OCI-LY7 (cell line): ENCODE measurements around the gene FOXA1. TPM values are rescaled to one million over a fixed set of nuclear protein-coding genes. Genes with fewer than 3 reads are reported as not detected.

ENCODE experiments used
- BruUV-seq: library from RNA; stranded (reverse); fragments of 400-500 nt; replicated peaks from 2 replicates; lab custom pipeline; 2021; lab: Mats Ljungman, UMichigan
- CTCF ChIA-PET: fragments of 300-600 bp; sonication (Branson Sonifier 250); formaldehyde crosslinking; loops from one replicate; lab custom pipeline; 2022; ENCODE audit warnings: antibody characterized with exemption; ENCODE audit not compliant: unreplicated experiment; lab: Charles Lee
- POLR2A ChIA-PET: fragments of 300-600 bp; sonication (Branson Sonifier 250); formaldehyde crosslinking; loops from one replicate; lab custom pipeline; 2022; ENCODE audit warnings: antibody characterized with exemption; lab: Charles Lee
- DNase-seq: peaks from one replicate; pipeline ENCODE4 v3.0.0-alpha.2; 2015; ENCODE audit warnings: low spot score
- H2AFZ ChIP-seq: fragments of 200-600 bp; sonication (generic), shearing (Covaris generic); 2 replicates; pipeline ENCODE4 v1.6.1; 2014; ENCODE audit warnings: mild to moderate bottlenecking, antibody characterized with exemption, low read length, moderate library complexity
- H3K27ac ChIP-seq: fragments of 200-600 bp; sonication (generic); 2 replicates; pipeline ENCODE4 v1.5.1; 2014; ENCODE audit warnings: mixed run types, low read depth, mild to moderate bottlenecking, moderate library complexity, low read length, inconsistent platforms; ENCODE audit not compliant: poor library complexity, severe bottlenecking
- H3K36me3 ChIP-seq: fragments of 200-600 bp; sonication (generic); 2 replicates; pipeline ENCODE4 v1.6.1; 2014; ENCODE audit warnings: mild to moderate bottlenecking, antibody characterized with exemption, low read length, moderate library complexity, mixed read lengths; ENCODE audit not compliant: insufficient read depth
- H3K4me1 ChIP-seq: fragments of 200-600 bp; sonication (generic); 2 replicates; pipeline ENCODE4 v1.5.1; 2014; ENCODE audit warnings: mild to moderate bottlenecking, low read length; ENCODE audit not compliant: insufficient read depth, poor library complexity, severe bottlenecking
- H3K4me2 ChIP-seq: fragments of 200-600 bp; sonication (generic); 2 replicates; pipeline ENCODE4 v1.6.1; 2014; ENCODE audit warnings: mild to moderate bottlenecking, low read length
- H3K4me3 ChIP-seq: fragments of 200-600 bp; sonication (generic); 2 replicates; pipeline ENCODE4 v1.5.1; 2014; ENCODE audit warnings: mild to moderate bottlenecking, low read depth, low read length; ENCODE audit not compliant: poor library complexity, severe bottlenecking
- H3K79me2 ChIP-seq: fragments of 200-600 bp; sonication (generic); 2 replicates; pipeline ENCODE4 v1.6.1; 2016; ENCODE audit warnings: low read depth, mild to moderate bottlenecking, low read length, moderate library complexity, mixed read lengths; ENCODE audit not compliant: insufficient read depth
- H3K9me2 ChIP-seq: fragments of 200-600 bp; sonication (generic); 2 replicates; pipeline ENCODE4 v1.6.1; 2016; ENCODE audit warnings: mild to moderate bottlenecking, low read length, mixed read lengths; ENCODE audit not compliant: insufficient read depth
- H3K9me3 ChIP-seq: fragments of 200-600 bp; sonication (generic); 2 replicates; pipeline ENCODE4 v1.6.1; 2014; ENCODE audit warnings: mild to moderate bottlenecking, mixed run types, low read length, mixed read lengths
- H4K20me1 ChIP-seq: fragments of 200-600 bp; sonication (generic); 2 replicates; pipeline ENCODE4 v1.6.1; 2014; ENCODE audit warnings: mild to moderate bottlenecking, antibody characterized with exemption, low read length, moderate library complexity, mixed read lengths; ENCODE audit not compliant: insufficient read depth
- CTCF ChIP-seq: fragments of 200-600 bp; sonication (generic); conservative IDR thresholded peaks from 2 replicates; pipeline ENCODE4 v1.5.1; 2014; ENCODE audit warnings: mild to moderate bottlenecking, antibody characterized with exemption, low read length, moderate library complexity, mixed read lengths
- EZH2phosphoT487 ChIP-seq: fragments of 200-600 bp; sonication (generic); IDR thresholded peaks from 2 replicates; pipeline ENCODE4 v1.6.1; 2018; ENCODE audit warnings: low read depth, borderline replicate concordance, mild to moderate bottlenecking, mixed run types, antibody characterized with exemption, low read length, moderate library complexity, mixed read lengths
- intact Hi-C: fragments of 100-400 bp; cut with micrococcal nuclease; formaldehyde crosslinking; loops from one replicate; pipeline ENCODE4 v1.10.0; 2022; ENCODE audit not compliant: unreplicated experiment
- total RNA-seq, 2 experiments: library from RNA; depleted of rRNA in 1 of 2; stranded (reverse); fragments of >200 nt in 1 of 2; shearing (Covaris generic) in 1 of 2; gene quantifications; 2 replicates each; pipeline ENCODE4 v1.2.3, GENCODE V29; 2014 to 2022

The FOXA1 gene
- total RNA-seq, 2 experiments from 2014 or later: not detected

- intact Hi-C loops: no loop called here
- H3K36me3 ChIP-seq: no peaks in the 10 kb centered on the region
- no peaks in the 10 kb centered on the region for H3K9me3 ChIP-seq
- no peak overlapping the region for H3K27ac ChIP-seq
- TF ChIP-seq EZH2phosphoT487 (no peak), CTCF (no peak)
- H3K9me2 ChIP-seq: no peaks in the 10 kb centered on the region
- CTCF ChIA-PET: interaction anchor here (0.6 kb wide), 1 partner anchor 591 kb away, joined by 3 read pairs; no protein-coding TSS in a partner anchor
- H3K4me2 ChIP-seq: no peak overlapping the region
- no peak overlapping the region for H3K4me3 ChIP-seq
- no peaks in the 10 kb centered on the region for H4K20me1 ChIP-seq
- no peak overlapping the region for H2AFZ ChIP-seq
- BruUV-seq: no TSS peak
- H3K4me1 ChIP-seq: no peaks in the 10 kb centered on the region
- no peak for DNase-seq
- H3K79me2 ChIP-seq: no peaks in the 10 kb centered on the region
- POLR2A ChIA-PET: no interaction called here
Measured at GRCh38 chr14:37601865-37602264, 6.8 kb upstream of the FOXA1 start.

GRCh38 chr14:37600880-37601741 lies 6.1 kb upstream of the FOXA1 start:
- no peak overlapping the region for H3K27ac ChIP-seq
- no peak overlapping the region for H2AFZ ChIP-seq
- H3K9me2 ChIP-seq: no peaks in the 10 kb centered on the region
- H3K79me2 ChIP-seq: no peaks in the 10 kb centered on the region
- intact Hi-C loops: no loop called here
- no peaks in the 10 kb centered on the region for H3K36me3 ChIP-seq
- no peaks in the 10 kb centered on the region for H3K4me1 ChIP-seq
- ChIA-PET CTCF (interaction anchor here (0.6 kb wide), 1 partner anchor 590 kb away, joined by 3 read pairs; no protein-coding TSS in a partner anchor), POLR2A (no interaction called here)
- no peak overlapping the region for H3K4me2 ChIP-seq
- H4K20me1 ChIP-seq: no peaks in the 10 kb centered on the region
- TF ChIP-seq CTCF: no peak
- TF ChIP-seq EZH2phosphoT487: no peak
- DNase-seq: no peak
- H3K9me3 ChIP-seq: no peaks in the 10 kb centered on the region
- BruUV-seq: no TSS peak
- no peak overlapping the region for H3K4me3 ChIP-seq
